IPS DF 6.9 (cell line): ENCODE measurements around the gene KCNJ5.

ENCODE experiments used
- DNase-seq: peaks from one replicate; pipeline ENCODE4 v3.0.0-alpha.2; 2013; ENCODE audit warnings: low read depth, low spot score
- H3K27ac ChIP-seq: one replicate; pipeline ENCODE4 v1.5.1; 2013; ENCODE audit warnings: low read length, control low read depth
- H3K27me3 ChIP-seq: 2 replicates; pipeline ENCODE4 v1.6.1; 2013; ENCODE audit warnings: mild to moderate bottlenecking, low read length; ENCODE audit not compliant: control insufficient read depth, insufficient read depth
- H3K36me3 ChIP-seq: 2 replicates; pipeline ENCODE4 v1.6.1; 2013; ENCODE audit warnings: low read length; ENCODE audit not compliant: control insufficient read depth, insufficient read depth
- H3K4me1 ChIP-seq: 2 replicates; pipeline ENCODE4 v1.6.1; 2013; ENCODE audit warnings: low read length; ENCODE audit not compliant: control insufficient read depth, insufficient read depth
- H3K4me3 ChIP-seq: 2 replicates; pipeline ENCODE4 v1.5.1; 2013; ENCODE audit warnings: mild to moderate bottlenecking, low read length
- H3K9me3 ChIP-seq: 2 replicates; pipeline ENCODE4 v1.6.1; 2013; ENCODE audit warnings: low read length, inconsistent platforms; ENCODE audit not compliant: control insufficient read depth, insufficient read depth
- WGBS: extraction: QIAGEN DNeasy Blood & Tissue Kit; methylation state at CpG from one replicate; pipeline ENCODE4 v1.1.7; 2013; ENCODE audit warnings: mixed read lengths, missing lambda C conversion rate; ENCODE audit not compliant: insufficient read length, insufficient coverage; 5-methylcytosine and 5-hydroxymethylcytosine counted together

Gene KCNJ5

GRCh38 chr11:128890543-128891368 is at the start of gene KCNJ5:
KCNJ5 (plus strand) TSS chr11:128891356; CDS start chr11:128911274, 19,918 bp downstream.
- Histone ChIP-seq H3K9me3 (no peaks in the 10 kb centered on the region), H3K4me1 (no peaks in the 10 kb centered on the region; the same call in 1 of the 2 replicates), H3K36me3 (no peaks in the 10 kb centered on the region), H3K27me3 (peaks cover 74% of the 10 kb centered on the region), H3K4me3 (peak within 1 kb of the TSS; percentile 43; the same call in 1 of the 2 replicates), H3K27ac (no peak within 1 kb of the TSS)
- no CpG with 5 or more reads among the region's 85 CpGs for WGBS
- DNase-seq: no peak

- peaks cover 2% of the 10 kb centered on the region; the same call in 1 of the 2 replicates for H3K4me1 ChIP-seq
- no peaks in the 10 kb centered on the region for H3K36me3 ChIP-seq
- no peak overlapping the region for H3K4me3 ChIP-seq
- H3K9me3 ChIP-seq: no peaks in the 10 kb centered on the region
- no peak overlapping the region for H3K27ac ChIP-seq
- no peak for DNase-seq
- no peaks in the 10 kb centered on the region for H3K27me3 ChIP-seq
- no CpG with 5 or more reads among the region's 7 CpGs for WGBS
These were observed 49.6 kb upstream of the KCNJ5 start for GRCh38 chr11:128841461-128842072.

GRCh38 chr11:128843198-128843785 is 47.9 kb upstream of the KCNJ5 start:
- no peak for DNase-seq
- H3K36me3 ChIP-seq: no peaks in the 10 kb centered on the region
- no peak overlapping the region for H3K27ac ChIP-seq
- H3K27me3 ChIP-seq: no peaks in the 10 kb centered on the region
- H3K4me1 ChIP-seq: 0 out of 2 replicates have a peak, but pooled peaks cover 2% of the 10 kb centered on the region
- no CpG with 5 or more reads among the region's 2 CpGs for WGBS
- no peak overlapping the region for H3K4me3 ChIP-seq
- H3K9me3 ChIP-seq: no peaks in the 10 kb centered on the region

- WGBS: no CpG with 5 or more reads among the region's 2 CpGs
- Histone ChIP-seq H3K4me1 (no peaks in the 10 kb centered on the region), H3K4me3 (no peak overlapping the region), H3K27ac (no peak overlapping the region), H3K27me3 (no peaks in the 10 kb centered on the region), H3K36me3 (no peaks in the 10 kb centered on the region), H3K9me3 (no peaks in the 10 kb centered on the region)
- no peak for DNase-seq
These were observed 45.8 kb upstream of the KCNJ5 start for GRCh38 chr11:128845334-128845780.

GRCh38 chr11:128846985-128847384 is 44.2 kb upstream of the KCNJ5 start:
- Histone ChIP-seq H3K27ac (no peak overlapping the region), H3K27me3 (no peaks in the 10 kb centered on the region), H3K9me3 (no peaks in the 10 kb centered on the region), H3K4me3 (no peak overlapping the region), H3K4me1 (no peaks in the 10 kb centered on the region), H3K36me3 (no peaks in the 10 kb centered on the region)
- DNase-seq: no peak
- WGBS: no CpG with 5 or more reads among the region's 4 CpGs

- Histone ChIP-seq H3K4me3 (no peak overlapping the region), H3K27me3 (no peaks in the 10 kb centered on the region), H3K9me3 (no peaks in the 10 kb centered on the region), H3K27ac (no peak overlapping the region), H3K4me1 (no peaks in the 10 kb centered on the region), H3K36me3 (no peaks in the 10 kb centered on the region)
- DNase-seq: peak; percentile 72
- no CpG with 5 or more reads among the region's 10 CpGs for WGBS
These were observed 42.2 kb upstream of the KCNJ5 start for GRCh38 chr11:128848815-128849455.

- no peaks in the 10 kb centered on the region for H3K27me3 ChIP-seq
- H3K4me1 ChIP-seq: no peaks in the 10 kb centered on the region
- H3K36me3 ChIP-seq: no peaks in the 10 kb centered on the region
- H3K9me3 ChIP-seq: no peaks in the 10 kb centered on the region
- H3K4me3 ChIP-seq: no peak overlapping the region
- WGBS: no CpG with 5 or more reads among the region's 13 CpGs
- DNase-seq: no peak
- H3K27ac ChIP-seq: no peak overlapping the region
These were observed 38.7 kb upstream of the KCNJ5 start for GRCh38 chr11:128852327-128853023.

- Histone ChIP-seq H3K4me1 (no peaks in the 10 kb centered on the region), H3K4me3 (no peak overlapping the region), H3K27ac (no peak overlapping the region), H3K9me3 (no peaks in the 10 kb centered on the region), H3K36me3 (no peaks in the 10 kb centered on the region), H3K27me3 (no peaks in the 10 kb centered on the region)
- no CpG with 5 or more reads among the region's 6 CpGs for WGBS
- DNase-seq: no peak
These were observed 37.6 kb upstream of the KCNJ5 start for GRCh38 chr11:128853559-128853958.

GRCh38 chr11:128854841-128855240 is 36.3 kb upstream of the KCNJ5 start:
- Histone ChIP-seq H3K4me3 (no peak overlapping the region), H3K27me3 (no peaks in the 10 kb centered on the region), H3K4me1 (no peaks in the 10 kb centered on the region), H3K9me3 (no peaks in the 10 kb centered on the region), H3K27ac (no peak overlapping the region), H3K36me3 (no peaks in the 10 kb centered on the region)
- no CpG with 5 or more reads among the region's 7 CpGs for WGBS
- no peak for DNase-seq

- no peak for DNase-seq
- Histone ChIP-seq H3K27me3 (no peaks in the 10 kb centered on the region), H3K4me3 (no peak overlapping the region), H3K27ac (no peak overlapping the region), H3K9me3 (no peaks in the 10 kb centered on the region), H3K36me3 (no peaks in the 10 kb centered on the region), H3K4me1 (no peaks in the 10 kb centered on the region)
- no CpG with 5 or more reads among the region's 6 CpGs for WGBS
These were observed 34.9 kb upstream of the KCNJ5 start for GRCh38 chr11:128856241-128856640.
